Caco-2 (cell line): ENCODE data around the gene PTPRG. TPM values are rescaled to one million over a fixed set of nuclear protein-coding genes. Genes with fewer than 3 reads are reported as not detected.

Experiments
- BruUV-seq: library from RNA; stranded (reverse); fragments of 400-500 nt; replicated peaks from 2 replicates; lab custom pipeline; 2021; lab: Mats Ljungman, UMichigan
- CTCF ChIA-PET: fragments of 300-600 bp; sonication (Branson Sonifier 250); formaldehyde crosslinking; loops from one replicate; lab custom pipeline; 2022; ENCODE audit warnings: antibody characterized with exemption; lab: Charles Lee
- POLR2A ChIA-PET: fragments of 300-600 bp; sonication (Branson Sonifier 250); formaldehyde crosslinking; loops from one replicate; lab custom pipeline; 2022; ENCODE audit warnings: antibody characterized with exemption; lab: Charles Lee
- DNase-seq, 2 experiments: peaks; one replicate each; pipeline versions ENCODE4 v3.0.0 to v3.0.0-alpha.2; 2020 to 2022
- H3K27me3 ChIP-seq: replicated peaks from 2 replicates; pipeline ENCODE4 v1.6.0; 2011; ENCODE audit warnings: low read length; ENCODE audit not compliant: control insufficient read depth, insufficient read depth
- H3K36me3 ChIP-seq: 2 replicates; pipeline ENCODE4 v1.5.1; 2011; ENCODE audit warnings: low read length; ENCODE audit not compliant: control insufficient read depth, insufficient read depth
- H3K4me1 ChIP-seq: fragments of 250-450 bp; sonication (Bioruptor Pico); 2 replicates; pipeline ENCODE4 v1.5.1; 2020; ENCODE audit warnings: mild to moderate bottlenecking
- H3K4me3 ChIP-seq: 2 replicates; pipeline ENCODE4 v1.5.1; 2011; ENCODE audit warnings: low read depth, mild to moderate bottlenecking, control low read depth, low read length
- H3K9me3 ChIP-seq: fragments of 250-450 bp; sonication (Bioruptor Pico); 2 replicates; pipeline ENCODE4 v1.5.1; 2020; ENCODE audit warnings: mild to moderate bottlenecking, moderate library complexity
- H3K27ac Mint-ChIP-seq: one replicate; pipeline ENCODE4 v1.8.0; 2022; ENCODE audit warnings: mixed read lengths; ENCODE audit not compliant: unreplicated experiment
- H3K27me3 Mint-ChIP-seq: one replicate; pipeline ENCODE4 v1.8.0; 2022; ENCODE audit warnings: mixed read lengths; ENCODE audit not compliant: insufficient read depth, unreplicated experiment
- H3K36me3 Mint-ChIP-seq: one replicate; pipeline ENCODE4 v1.8.0; 2022; ENCODE audit warnings: mild to moderate bottlenecking, mixed read lengths; ENCODE audit not compliant: insufficient read depth, unreplicated experiment
- H3K4me1 Mint-ChIP-seq: one replicate; pipeline ENCODE4 v1.8.0; 2022; ENCODE audit warnings: low read depth, mixed read lengths; ENCODE audit not compliant: unreplicated experiment
- H3K4me3 Mint-ChIP-seq: one replicate; pipeline ENCODE4 v1.8.0; 2022; ENCODE audit warnings: mild to moderate bottlenecking, moderate library complexity, mixed read lengths; ENCODE audit not compliant: unreplicated experiment
- H3K9me3 Mint-ChIP-seq: one replicate; pipeline ENCODE4 v1.8.0; 2022; ENCODE audit warnings: mixed read lengths; ENCODE audit not compliant: unreplicated experiment
- intact Hi-C: fragments of 100-400 bp; cut with micrococcal nuclease; formaldehyde crosslinking; loops from one replicate; pipeline ENCODE4 v1.10.0; 2022; ENCODE audit not compliant: unreplicated experiment
- total RNA-seq: library from RNA; stranded (reverse); gene quantifications from 2 replicates; pipeline ENCODE4 v1.2.3, GENCODE V29; 2022
- TF ChIP-seq, protein P1 (sequence below), 2 experiments: fragments of 200-600 bp in 1 of 2; IDR thresholded peaks; 1 replicate in 1 of 2; 2 replicates in 1 of 2; pipeline versions ENCODE4 v1.5.1 to v1.8.0; 2011 to 2022; ENCODE audit warnings: antibody characterized with exemption in 1 of 2, control low read depth in 1 of 2, inconsistent platforms in 1 of 2, low read depth in 1 of 2, low read length in 1 of 2, mild to moderate bottlenecking in 1 of 2, moderate library complexity in 1 of 2; ENCODE audit not compliant: insufficient read depth in 1 of 2, severe bottlenecking in 1 of 2, unreplicated experiment in 1 of 2

Gene PTPRG
- total RNA-seq, 1 experiment from 2014 or later = 46.4 TPM

DNA sequence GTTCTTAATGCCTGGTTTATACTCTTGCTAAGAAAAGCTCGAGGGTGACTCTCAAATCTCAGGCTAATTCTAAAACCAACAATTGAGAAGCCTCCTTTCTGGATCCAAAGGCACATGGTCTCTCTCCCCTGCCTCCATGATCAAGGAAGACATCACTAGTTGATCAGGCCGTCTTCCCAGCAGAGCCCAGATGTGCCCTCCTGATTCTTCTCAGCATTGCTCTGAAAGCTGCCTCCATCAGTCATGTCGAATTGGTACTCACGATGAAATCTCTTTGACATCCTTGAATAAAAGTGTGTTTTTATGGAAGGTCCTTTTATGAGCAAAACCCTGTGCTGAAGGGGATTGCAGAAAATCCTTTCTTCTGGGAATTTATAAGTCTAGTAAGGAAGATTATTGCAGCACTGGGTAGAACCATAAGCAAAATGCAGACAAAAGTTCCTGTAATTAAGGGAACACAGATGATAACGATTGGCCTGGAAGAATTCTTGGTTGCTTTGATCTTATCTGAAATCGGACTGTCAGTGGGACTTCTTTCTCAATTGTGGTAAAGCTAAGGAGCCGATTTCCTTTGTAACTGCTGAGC lies 345.9 kb downstream of the PTPRG start:
- POLR2A ChIA-PET = no interaction called here
- H3K27me3 Mint-ChIP-seq = no peaks in the 10 kb centered on the region

DNA sequence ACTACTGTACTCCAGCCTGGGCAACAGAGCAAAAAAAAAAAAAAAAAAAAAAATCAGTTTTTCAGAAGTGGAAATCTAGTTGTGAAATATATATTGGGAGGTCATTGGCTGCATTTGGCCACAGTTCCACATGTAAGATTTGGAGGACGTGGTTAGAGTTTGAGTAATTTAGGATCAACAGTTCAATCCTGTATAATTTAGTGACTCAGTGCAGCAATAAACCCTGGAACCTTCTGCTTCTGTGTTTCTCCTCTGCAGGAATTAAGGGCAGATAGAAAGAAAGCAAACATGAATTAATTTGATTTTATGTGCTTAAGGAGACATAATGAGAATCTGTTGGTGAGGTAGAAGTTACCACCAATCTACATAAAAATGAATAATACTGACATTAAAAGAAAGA lies 347.0 kb downstream of the PTPRG start:
- POLR2A ChIA-PET = no interaction called here
- H3K4me1 Mint-ChIP-seq = no peaks in the 10 kb centered on the region

More for the DNA sequence above, 345.9 kb downstream of the PTPRG start:
- H3K36me3 ChIP-seq = no peaks in the 10 kb centered on the region
- Mint-ChIP-seq H3K4me1 (no peaks in the 10 kb centered on the region), H3K36me3 (no peaks in the 10 kb centered on the region), H3K9me3 (no peaks in the 10 kb centered on the region), H3K4me3 (no peak overlapping the region), H3K27ac (no peak overlapping the region)
- no peaks in the 10 kb centered on the region for H3K4me1 ChIP-seq
- DNase-seq = no peak
- intact Hi-C loops = no loop called here
- no peaks in the 10 kb centered on the region for H3K27me3 ChIP-seq
- TF ChIP-seq, protein P1, sequence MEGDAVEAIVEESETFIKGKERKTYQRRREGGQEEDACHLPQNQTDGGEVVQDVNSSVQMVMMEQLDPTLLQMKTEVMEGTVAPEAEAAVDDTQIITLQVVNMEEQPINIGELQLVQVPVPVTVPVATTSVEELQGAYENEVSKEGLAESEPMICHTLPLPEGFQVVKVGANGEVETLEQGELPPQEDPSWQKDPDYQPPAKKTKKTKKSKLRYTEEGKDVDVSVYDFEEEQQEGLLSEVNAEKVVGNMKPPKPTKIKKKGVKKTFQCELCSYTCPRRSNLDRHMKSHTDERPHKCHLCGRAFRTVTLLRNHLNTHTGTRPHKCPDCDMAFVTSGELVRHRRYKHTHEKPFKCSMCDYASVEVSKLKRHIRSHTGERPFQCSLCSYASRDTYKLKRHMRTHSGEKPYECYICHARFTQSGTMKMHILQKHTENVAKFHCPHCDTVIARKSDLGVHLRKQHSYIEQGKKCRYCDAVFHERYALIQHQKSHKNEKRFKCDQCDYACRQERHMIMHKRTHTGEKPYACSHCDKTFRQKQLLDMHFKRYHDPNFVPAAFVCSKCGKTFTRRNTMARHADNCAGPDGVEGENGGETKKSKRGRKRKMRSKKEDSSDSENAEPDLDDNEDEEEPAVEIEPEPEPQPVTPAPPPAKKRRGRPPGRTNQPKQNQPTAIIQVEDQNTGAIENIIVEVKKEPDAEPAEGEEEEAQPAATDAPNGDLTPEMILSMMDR (IDR thresholded peaks at IDR 0.05; ENCODE audit: insufficient read depth in 1 of 2, low read depth in 1 of 2, low read length in 1 of 2, severe bottlenecking in 1 of 2, unreplicated experiment in 1 of 2) = no peak
- BruUV-seq = no TSS peak
- H3K9me3 ChIP-seq = no peaks in the 10 kb centered on the region
- H3K4me3 ChIP-seq = no peak overlapping the region
- CTCF ChIA-PET = no interaction called here

DNA sequence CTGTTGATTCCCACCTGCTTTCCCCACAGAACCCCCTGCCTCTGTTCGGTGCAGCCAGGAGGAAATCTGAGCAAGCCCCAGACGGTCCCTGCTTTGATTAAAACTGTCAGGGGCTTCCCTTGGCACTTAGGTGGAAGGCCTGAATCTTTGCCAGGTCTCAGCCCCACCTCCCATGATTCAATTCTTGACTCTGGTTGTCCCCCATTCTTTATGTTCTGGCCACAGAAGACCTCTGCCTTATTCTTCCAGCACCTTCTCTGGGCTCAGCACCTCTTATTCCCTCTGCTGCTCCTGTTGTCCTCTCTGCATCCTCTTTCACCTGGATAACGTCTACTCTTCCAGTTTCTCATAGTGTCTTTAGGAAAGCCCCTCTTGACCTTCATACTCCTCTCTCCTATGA lies 349.4 kb downstream of the PTPRG start:
- Histone ChIP-seq H3K36me3 (no peaks in the 10 kb centered on the region), H3K4me1 (no peaks in the 10 kb centered on the region), H3K4me3 (no peak overlapping the region), H3K9me3 (no peaks in the 10 kb centered on the region), H3K27me3 (no peaks in the 10 kb centered on the region)
- no TSS peak for BruUV-seq
- Mint-ChIP-seq H3K9me3 (no peaks in the 10 kb centered on the region), H3K4me3 (no peak overlapping the region), H3K27ac (no peak overlapping the region), H3K36me3 (no peaks in the 10 kb centered on the region), H3K4me1 (no peaks in the 10 kb centered on the region), H3K27me3 (no peaks in the 10 kb centered on the region)
- ChIA-PET POLR2A (no interaction called here), CTCF (no interaction called here)
- TF ChIP-seq, protein P1 (IDR thresholded peaks at IDR 0.05; ENCODE audit: insufficient read depth in 1 of 2, low read depth in 1 of 2, low read length in 1 of 2, severe bottlenecking in 1 of 2, unreplicated experiment in 1 of 2) = no peak
- no peak for DNase-seq
- intact Hi-C loops = no loop called here

More for the DNA sequence above, 347.0 kb downstream of the PTPRG start:
- DNase-seq = no peak
- no peaks in the 10 kb centered on the region for H3K27me3 ChIP-seq
- no peaks in the 10 kb centered on the region for H3K36me3 ChIP-seq
- intact Hi-C loops = no loop called here
- TF ChIP-seq, protein P1 (IDR thresholded peaks at IDR 0.05; ENCODE audit: insufficient read depth in 1 of 2, low read depth in 1 of 2, low read length in 1 of 2, severe bottlenecking in 1 of 2, unreplicated experiment in 1 of 2) = no peak
- BruUV-seq = no TSS peak
- no peak overlapping the region for H3K4me3 Mint-ChIP-seq
- no peaks in the 10 kb centered on the region for H3K9me3 ChIP-seq
- no peak overlapping the region for H3K27ac Mint-ChIP-seq
- H3K4me3 ChIP-seq = no peak overlapping the region
- no peaks in the 10 kb centered on the region for H3K36me3 Mint-ChIP-seq
- H3K4me1 ChIP-seq = no peaks in the 10 kb centered on the region
- H3K27me3 Mint-ChIP-seq = no peaks in the 10 kb centered on the region
- CTCF ChIA-PET = no interaction called here
- no peaks in the 10 kb centered on the region for H3K9me3 Mint-ChIP-seq
